M059J (cell line): ENCODE data around the gene PRMT7. TPM values are rescaled to one million over a fixed set of nuclear protein-coding genes. Genes with fewer than 3 reads are reported as not detected.

Experiments
- DNase-seq: peaks from one replicate; pipeline ENCODE4 v3.0.0-alpha.2; 2012; ENCODE audit warnings: low read depth
- total RNA-seq: library from RNA; depleted of rRNA; stranded (reverse); fragments of >200 nt; shearing (Covaris generic); gene quantifications from 2 replicates; pipeline ENCODE4 v1.2.3, GENCODE V29; 2014

The PRMT7 gene
- total RNA-seq, 1 experiment from 2014 or later = 44.2 TPM

GRCh38 chr16:68363658-68364521, 53.1 kb downstream of the PRMT7 start:
- DNase-seq = no peak

- DNase-seq = no peak
Measured at GRCh38 chr16:68364561-68364998, 53.8 kb downstream of the PRMT7 start.

- no peak for DNase-seq
Measured at GRCh38 chr16:68365167-68365817, 54.5 kb downstream of the PRMT7 start.

- DNase-seq = no peak
Measured at GRCh38 chr16:68366062-68366461, 55.2 kb downstream of the PRMT7 start.

GRCh38 chr16:68367030-68367429, 56.2 kb downstream of the PRMT7 start:
- peak; percentile 28 for DNase-seq

- no peak for DNase-seq
Measured at GRCh38 chr16:68367440-68367839, 56.6 kb downstream of the PRMT7 start.

- DNase-seq = no peak
Measured at GRCh38 chr16:68367891-68368290, 57.1 kb downstream of the PRMT7 start.

GRCh38 chr16:68368301-68368888, 57.6 kb downstream of the PRMT7 start:
- DNase-seq = no peak

- no peak for DNase-seq
Measured at GRCh38 chr16:68369168-68369567, 58.3 kb downstream of the PRMT7 start.

- peak; percentile 18 for DNase-seq
Measured at GRCh38 chr16:68369697-68370580, 59.1 kb downstream of the PRMT7 start.

- no peak for DNase-seq
Measured at GRCh38 chr16:68370581-68371275, 59.9 kb downstream of the PRMT7 start.

- DNase-seq = no peak
Measured at GRCh38 chr16:68371276-68371651, 60.4 kb downstream of the PRMT7 start.

GRCh38 chr16:68371706-68372380, 61.0 kb downstream of the PRMT7 start:
- no peak for DNase-seq

GRCh38 chr16:68372381-68372720, 61.5 kb downstream of the PRMT7 start:
- DNase-seq = no peak

- no peak for DNase-seq
Measured at GRCh38 chr16:68372806-68373205, 62.0 kb downstream of the PRMT7 start.

- no peak for DNase-seq
Measured at GRCh38 chr16:68373528-68374245, 62.9 kb downstream of the PRMT7 start.

GRCh38 chr16:68374246-68374805, 63.5 kb downstream of the PRMT7 start:
- DNase-seq = no peak

GRCh38 chr16:68374961-68375660, 64.3 kb downstream of the PRMT7 start:
- DNase-seq = no peak
